ENCODE measurements around the gene HDAC10.

HDAC10 gene

DNA sequence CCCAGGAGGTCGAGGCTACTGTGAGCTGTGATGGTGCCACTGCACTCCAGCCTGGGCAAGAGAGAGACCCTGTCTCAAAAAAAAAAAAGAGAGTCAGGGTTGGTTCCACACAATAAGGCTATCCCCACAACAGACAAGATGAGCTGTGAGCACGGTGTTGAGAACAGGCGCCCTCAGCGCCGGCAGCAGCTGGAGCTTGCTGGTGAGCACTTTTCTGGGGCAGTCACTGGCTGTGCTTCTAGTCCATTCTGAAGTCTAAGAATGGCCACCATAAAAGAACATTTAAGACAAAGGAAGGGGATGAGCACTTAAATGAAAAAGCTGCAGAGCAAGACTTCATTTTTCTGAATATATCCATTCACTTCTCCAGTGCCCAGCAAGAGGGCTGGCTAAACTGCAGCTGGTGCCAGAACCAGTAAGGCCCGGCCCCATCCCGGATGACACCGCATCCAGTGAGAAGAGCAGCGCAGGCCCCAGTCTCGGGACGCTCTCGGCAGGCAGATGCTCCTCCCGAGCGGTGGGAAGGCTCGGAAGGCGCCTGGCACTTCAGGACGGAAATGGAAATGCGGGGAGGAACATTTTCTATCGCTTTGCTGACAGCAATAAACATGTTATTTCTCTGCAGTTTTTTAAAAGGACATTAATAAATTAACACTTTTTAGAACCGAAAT, 18.4 kb downstream of the HDAC10 start:
- DNase-seq (ENCODE audit: extremely low spot score) = no peak
- TF ChIP-seq, protein P1, sequence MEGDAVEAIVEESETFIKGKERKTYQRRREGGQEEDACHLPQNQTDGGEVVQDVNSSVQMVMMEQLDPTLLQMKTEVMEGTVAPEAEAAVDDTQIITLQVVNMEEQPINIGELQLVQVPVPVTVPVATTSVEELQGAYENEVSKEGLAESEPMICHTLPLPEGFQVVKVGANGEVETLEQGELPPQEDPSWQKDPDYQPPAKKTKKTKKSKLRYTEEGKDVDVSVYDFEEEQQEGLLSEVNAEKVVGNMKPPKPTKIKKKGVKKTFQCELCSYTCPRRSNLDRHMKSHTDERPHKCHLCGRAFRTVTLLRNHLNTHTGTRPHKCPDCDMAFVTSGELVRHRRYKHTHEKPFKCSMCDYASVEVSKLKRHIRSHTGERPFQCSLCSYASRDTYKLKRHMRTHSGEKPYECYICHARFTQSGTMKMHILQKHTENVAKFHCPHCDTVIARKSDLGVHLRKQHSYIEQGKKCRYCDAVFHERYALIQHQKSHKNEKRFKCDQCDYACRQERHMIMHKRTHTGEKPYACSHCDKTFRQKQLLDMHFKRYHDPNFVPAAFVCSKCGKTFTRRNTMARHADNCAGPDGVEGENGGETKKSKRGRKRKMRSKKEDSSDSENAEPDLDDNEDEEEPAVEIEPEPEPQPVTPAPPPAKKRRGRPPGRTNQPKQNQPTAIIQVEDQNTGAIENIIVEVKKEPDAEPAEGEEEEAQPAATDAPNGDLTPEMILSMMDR (IDR thresholded peaks at IDR 0.05; ENCODE audit: control extremely low read depth, extremely low read depth, low read depth, missing control alignments) = no peak
- ChIA-PET CTCF (interaction anchor here (1.3 to 4.3 kb wide), 4 partner anchors 9 to 26 kb away, joined by 4 to 23 read pairs (median 4); partner anchors contain the start of gene HDAC10), POLR2A (no interaction called here)

DNA sequence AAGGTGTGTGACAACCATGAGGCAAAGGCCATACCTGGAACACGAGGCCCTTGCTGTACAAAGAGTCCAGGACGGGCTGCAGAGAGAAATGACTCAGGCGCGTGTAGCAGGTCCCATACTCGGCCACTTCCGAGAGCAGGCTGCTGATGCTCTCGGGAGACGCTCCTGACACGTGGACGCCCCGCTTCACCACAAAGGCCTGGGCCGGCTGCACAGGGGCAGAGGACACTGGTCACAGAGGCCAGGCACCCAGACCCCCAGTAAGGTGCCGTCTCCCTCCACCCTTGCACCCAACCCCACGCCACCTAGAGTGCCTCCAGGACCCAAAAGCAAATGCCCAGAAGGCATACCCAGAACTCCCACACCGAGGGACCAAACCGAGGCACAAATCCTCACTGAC, 21.7 kb downstream of the HDAC10 start:
- ChIA-PET POLR2A (no interaction called here), CTCF (interaction anchor here (1.7 to 4.3 kb wide), 2 partner anchors 12 to 98 kb away, joined by 4 to 23 read pairs; no protein-coding TSS in a partner anchor)
- TF ChIP-seq, protein P1 (IDR thresholded peaks at IDR 0.05; ENCODE audit: control extremely low read depth, extremely low read depth, low read depth, missing control alignments) = no peak
- DNase-seq (ENCODE audit: extremely low spot score) = no peak

DNA sequence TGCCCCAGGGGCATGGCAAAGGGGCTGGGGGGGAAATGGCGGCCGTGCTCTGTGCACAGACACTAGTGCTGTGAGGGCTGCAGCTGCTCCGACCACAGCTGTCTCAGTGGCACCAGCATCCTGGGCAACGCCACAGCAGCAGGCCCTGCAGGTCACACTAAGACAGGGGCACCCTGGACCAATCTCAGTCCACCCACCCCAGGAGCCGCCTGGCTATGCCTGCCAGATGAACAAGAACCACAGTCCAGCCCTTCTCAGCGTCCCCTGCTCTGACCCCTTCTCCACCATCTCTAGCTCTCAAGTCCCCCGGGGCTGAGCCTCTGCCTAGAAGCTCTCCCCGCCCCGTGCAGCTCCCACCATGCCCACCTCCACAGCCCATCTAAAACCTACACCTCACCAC, 22.7 kb downstream of the HDAC10 start:
- ChIA-PET POLR2A (no interaction called here), CTCF (interaction anchor here (3.2 kb wide), 1 partner anchor 12 kb away, joined by 15 read pairs; no protein-coding TSS in a partner anchor)
- no peak for DNase-seq (ENCODE audit: extremely low spot score)
- TF ChIP-seq, protein P1 (IDR thresholded peaks at IDR 0.05; ENCODE audit: control extremely low read depth, extremely low read depth, low read depth, missing control alignments) = no peak

DNA sequence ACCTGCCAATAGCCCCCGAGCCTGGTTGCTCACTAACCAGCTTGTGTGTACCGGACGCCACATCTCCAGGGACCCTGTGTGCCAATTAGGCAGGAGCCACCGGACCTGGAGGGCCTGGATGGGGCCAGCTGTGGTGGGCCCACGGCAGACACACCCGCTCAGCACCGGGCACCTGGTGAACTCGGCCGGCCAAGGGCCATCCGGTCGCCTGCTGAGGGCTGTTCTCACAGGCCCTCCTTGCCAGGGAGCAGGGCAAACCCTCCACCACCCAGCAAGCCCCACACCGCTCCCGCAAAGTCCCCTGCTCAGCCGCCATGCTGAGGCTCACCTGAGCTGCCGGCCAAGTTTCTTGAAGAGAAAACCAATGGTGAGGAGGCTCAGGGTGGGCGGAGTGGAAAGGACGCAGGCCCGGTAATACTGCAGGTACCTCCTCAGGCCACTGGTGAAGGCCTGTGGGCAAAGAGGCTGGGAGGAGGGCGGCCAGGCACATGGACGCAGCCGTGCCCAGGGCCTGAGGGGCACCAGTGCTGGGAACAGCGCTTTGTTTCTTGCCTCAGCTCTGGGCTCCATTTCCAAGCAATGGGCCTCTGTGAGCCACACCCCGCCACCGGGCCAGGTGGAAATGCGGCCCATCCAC, 23.4 kb downstream of the HDAC10 start:
- ChIA-PET CTCF (interaction anchor here (0.9 to 3.2 kb wide), 2 partner anchors 12 to 16 kb away, joined by 3 to 15 read pairs; no protein-coding TSS in a partner anchor), POLR2A (no interaction called here)
- TF ChIP-seq, protein P1 (IDR thresholded peaks at IDR 0.05; ENCODE audit: control extremely low read depth, extremely low read depth, low read depth, missing control alignments) = no peak
- no peak for DNase-seq (ENCODE audit: extremely low spot score)

DNA sequence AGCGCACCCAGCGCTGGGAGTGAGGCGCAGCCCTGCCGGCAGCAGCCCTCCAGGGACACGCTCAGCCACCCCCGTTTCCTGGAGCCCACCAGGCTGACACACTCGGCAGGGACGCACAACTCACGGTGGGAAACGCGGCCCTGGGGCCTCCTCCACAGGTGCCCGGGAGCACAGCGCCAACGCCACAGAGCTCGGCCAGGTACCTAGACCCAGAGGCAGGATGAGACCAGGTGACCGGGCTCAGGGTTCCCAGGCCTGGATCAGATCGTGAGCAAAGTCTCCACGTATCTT, 24.2 kb downstream of the HDAC10 start:
- ChIA-PET CTCF (interaction anchor here (0.9 to 3.2 kb wide), 2 partner anchors 13 to 17 kb away, joined by 3 to 15 read pairs; no protein-coding TSS in a partner anchor), POLR2A (no interaction called here)
- DNase-seq (ENCODE audit: extremely low spot score) = no peak
- TF ChIP-seq, protein P1 (IDR thresholded peaks at IDR 0.05; ENCODE audit: control extremely low read depth, extremely low read depth, low read depth, missing control alignments) = no peak

DNA sequence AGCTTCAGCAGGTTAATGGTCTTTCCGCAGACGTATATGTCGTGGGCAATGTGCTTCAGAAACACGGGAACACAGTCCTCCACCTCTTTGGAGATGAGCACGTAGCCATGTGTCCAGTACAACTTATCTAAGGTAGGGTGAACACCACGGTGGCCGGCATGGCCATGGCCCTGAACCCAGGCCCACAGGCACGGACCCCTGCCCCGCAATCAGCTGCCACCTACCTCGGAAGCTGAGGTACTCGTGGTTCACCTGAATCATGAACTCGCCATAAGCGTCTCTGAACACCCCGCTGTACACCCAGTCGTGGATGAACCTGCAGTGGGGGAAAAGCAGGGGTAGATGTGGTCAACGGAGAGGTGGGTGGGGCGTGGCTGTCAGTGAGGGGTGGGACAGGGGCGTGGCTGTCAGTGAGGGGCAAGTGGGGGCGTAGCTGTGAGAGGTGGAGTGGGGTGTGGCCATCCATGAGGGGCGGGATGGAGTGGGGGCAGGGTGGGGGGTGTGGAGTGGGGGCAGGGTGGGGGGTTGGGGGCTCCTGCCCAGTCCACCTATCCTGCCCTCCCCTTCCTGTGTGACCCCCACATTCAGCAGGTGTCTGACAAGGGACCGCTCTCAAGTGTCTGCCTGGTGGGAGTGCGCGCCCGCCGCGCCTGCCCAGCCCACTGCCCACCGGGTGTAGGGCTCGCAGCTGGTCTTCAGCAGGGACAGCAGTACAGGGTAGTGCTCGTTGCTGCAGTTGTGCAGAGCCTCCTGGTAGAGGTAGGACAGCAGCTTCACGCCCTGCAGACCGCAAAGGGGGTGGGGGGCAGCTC, 24.8 kb downstream of the HDAC10 start:
- CTCF ChIA-PET = interaction anchor here (0.9 to 3.2 kb wide), 3 partner anchors 14 to 50 kb away, joined by 3 to 15 read pairs (median 3); no protein-coding TSS in a partner anchor
- TF ChIP-seq, protein P1 (IDR thresholded peaks at IDR 0.05; ENCODE audit: control extremely low read depth, extremely low read depth, low read depth, missing control alignments) = no peak
- POLR2A ChIA-PET = no interaction called here

More for the DNA sequence above, 24.8 kb downstream of the HDAC10 start:
- DNase-seq (ENCODE audit: extremely low spot score) = no peak

Data from GM10248 (cell line).